ENCODE measurements around the gene C10orf120. TPM values are rescaled to one million over a fixed set of nuclear protein-coding genes. Genes with fewer than 3 reads are reported as not detected.

Gene C10orf120
- total RNA-seq, result not detected in 2 replicates

GRCh38 chr10:122699796-122700455 lies at the start of gene C10orf120:
TSS of gene C10orf120 (minus strand) at chr10:122699846. CDS start at chr10:122699790, 56 bp downstream.

Other genes with a start within 250 kb of the C10orf120 start
- 0.16 TPM in 1 of 2 replicates, not detected in the other for gene ARMS2, start 245.2 kb downstream of the C10orf120 start, total RNA-seq
- gene HTRA1, start 238.3 kb downstream of the C10orf120 start, total RNA-seq, result 38.7 and 137 TPM in 2 replicates
- gene DMBT1, start 139.1 kb downstream of the C10orf120 start, total RNA-seq, result not detected in 2 replicates
- 0.65 and 1.1 TPM in 2 replicates for gene CUZD1, start 146.0 kb upstream of the C10orf120 start, total RNA-seq
- 4.0 and 4.2 TPM in 2 replicates for gene FAM24B, start 179.7 kb upstream of the C10orf120 start, total RNA-seq
- not detected in 2 replicates for gene FAM24A, start 210.8 kb upstream of the C10orf120 start, total RNA-seq

Data from bladder microvascular endothelial cell (primary cell).